A549 treated with DMSO at 1 μM for 4 hours (cell line): ENCODE measurements around the gene KRTAP10-9. TPM values are rescaled to one million over a fixed set of nuclear protein-coding genes. Genes with fewer than 3 reads are reported as not detected.

Source experiments
- total RNA-seq: library from RNA; stranded (reverse); fragments of 200-300 nt; extraction: Qiagen RNA extraction; gene quantifications from 5 replicates; pipeline ENCODE4 v1.2.3, GENCODE V29; 2022; ENCODE audit warnings: low read depth

Gene KRTAP10-9
- not detected in 5 replicates for total RNA-seq

GRCh38 chr21:44626673-44627143 lies at the start of gene KRTAP10-9:
Gene KRTAP10-9, plus strand, starts transcription at chr21:44627093. Its CDS starts 79 bp downstream, at chr21:44627172.

GRCh38 chr21:44580231-44580821 lies 46.6 kb upstream of the KRTAP10-9 start, which contains the start of gene KRTAP10-5:
Gene KRTAP10-5, minus strand, starts transcription at chr21:44580604. Its CDS starts 26 bp downstream, at chr21:44580578.

GRCh38 chr21:44592446-44593311 lies 34.2 kb upstream of the KRTAP10-9 start, which contains the start of gene KRTAP10-6:
Gene KRTAP10-6, minus strand, starts transcription at chr21:44592505. Its CDS starts 21 bp downstream, at chr21:44592484.

GRCh38 chr21:44600118-44600978 lies 26.5 kb upstream of the KRTAP10-9 start, which contains the start of gene KRTAP10-7:
Gene KRTAP10-7, plus strand, starts transcription at chr21:44600597. Its CDS starts 25 bp downstream, at chr21:44600622.

GRCh38 chr21:44612029-44612486 lies 14.8 kb upstream of the KRTAP10-9 start, which contains the start of gene KRTAP10-8:
Gene KRTAP10-8, plus strand, starts transcription at chr21:44612079. Its CDS starts 22 bp downstream, at chr21:44612101.

GRCh38 chr21:44637018-44637850 lies 10.3 kb downstream of the KRTAP10-9 start, which contains the start of gene KRTAP10-10:
Gene KRTAP10-10, plus strand, starts transcription at chr21:44637356. Its CDS starts 62 bp downstream, at chr21:44637418.

GRCh38 chr21:44646366-44647221 lies 19.7 kb downstream of the KRTAP10-9 start, which contains the start of gene KRTAP10-11:
Gene KRTAP10-11, plus strand, starts transcription at chr21:44646414. Its CDS starts 45 bp downstream, at chr21:44646459.

GRCh38 chr21:44654576-44655175 lies 27.8 kb downstream of the KRTAP10-9 start, which contains the start of gene KRTAP12-4:
Gene KRTAP12-4, minus strand, starts transcription at chr21:44654659. Its CDS starts 45 bp downstream, at chr21:44654614.

GRCh38 chr21:44657635-44658540 lies 31.0 kb downstream of the KRTAP10-9 start, which contains the start of gene KRTAP12-3:
Gene KRTAP12-3, plus strand, starts transcription at chr21:44657932. Its CDS starts 48 bp downstream, at chr21:44657980.

GRCh38 chr21:44666401-44667320 lies 39.8 kb downstream of the KRTAP10-9 start, which contains the start of gene KRTAP12-2:
Gene KRTAP12-2, minus strand, starts transcription at chr21:44666927. Its CDS starts 41 bp downstream, at chr21:44666886.

Other genes starting within 250 kb of the KRTAP10-9 start
- gene LRRC3, start 171.6 kb upstream of the KRTAP10-9 start, total RNA-seq = 1.3 to 1.9 TPM (median 1.5 TPM) in 5 replicates
- not detected in 5 replicates for gene KRTAP10-1, start 86.9 kb upstream of the KRTAP10-9 start, total RNA-seq
- not detected in 5 replicates for gene KRTAP10-2, start 75.6 kb upstream of the KRTAP10-9 start, total RNA-seq
- not detected in 5 replicates for gene KRTAP10-3, start 68.3 kb upstream of the KRTAP10-9 start, total RNA-seq
- gene KRTAP10-4, start 53.4 kb upstream of the KRTAP10-9 start, total RNA-seq = not detected in 5 replicates
- not detected in 5 replicates for gene KRTAP10-5, start 46.5 kb upstream of the KRTAP10-9 start, total RNA-seq
- gene KRTAP10-6, start 34.6 kb upstream of the KRTAP10-9 start, total RNA-seq = not detected in 5 replicates
- not detected in 5 replicates for gene KRTAP10-7, start 26.5 kb upstream of the KRTAP10-9 start, total RNA-seq
- gene KRTAP10-8, start 15.0 kb upstream of the KRTAP10-9 start, total RNA-seq = not detected in 5 replicates
- gene KRTAP10-10, start 10.3 kb downstream of the KRTAP10-9 start, total RNA-seq = not detected in 5 replicates
- gene KRTAP10-11, start 19.3 kb downstream of the KRTAP10-9 start, total RNA-seq = not detected in 5 replicates
- gene KRTAP12-4, start 27.6 kb downstream of the KRTAP10-9 start, total RNA-seq = not detected in 5 replicates
- not detected in 5 replicates for gene KRTAP12-3, start 30.8 kb downstream of the KRTAP10-9 start, total RNA-seq
- not detected in 5 replicates for gene KRTAP12-2, start 39.8 kb downstream of the KRTAP10-9 start, total RNA-seq
- gene KRTAP12-1, start 55.1 kb downstream of the KRTAP10-9 start, total RNA-seq = not detected in 5 replicates
- not detected in 5 replicates for gene KRTAP10-12, start 70.1 kb downstream of the KRTAP10-9 start, total RNA-seq
- not detected in 5 replicates for gene TSPEAR, start 84.5 kb downstream of the KRTAP10-9 start, total RNA-seq
- 32.0 to 38.3 TPM (median 35.3 TPM) in 5 replicates for gene UBE2G2, start 174.7 kb downstream of the KRTAP10-9 start, total RNA-seq
- gene SUMO3, start 191.0 kb downstream of the KRTAP10-9 start, total RNA-seq = 63.0 to 67.5 TPM (median 65.3 TPM) in 5 replicates
- gene PTTG1IP, start 246.6 kb downstream of the KRTAP10-9 start, total RNA-seq = 90.5 to 112 TPM (median 103 TPM) in 5 replicates